SK-N-SH treated with all-trans-retinoic acid at 6 μM for 48 hours (cell line): ENCODE measurements around the gene POC1A.

ENCODE experiments used
- ATAC-seq: fragments of 200-7000 bp; cut with Tn5 transposase; 3 replicates; pipeline ENCODE4 v1.9.1; 2020; ENCODE audit warnings: mild to moderate bottlenecking, moderate library complexity
- ARNTL ChIP-seq: fragments of 450-650 bp; formaldehyde crosslinking; IDR thresholded peaks from 2 replicates; pipeline ENCODE4 v1.5.0; 2020; ENCODE audit warnings: low read depth, mild to moderate bottlenecking, moderate library complexity, borderline replicate concordance
- BACH2 ChIP-seq: fragments of 250-450 bp; sonication (Bioruptor Pico); IDR thresholded peaks from 2 replicates; pipeline ENCODE4 v1.9.0; 2021; ENCODE audit warnings: mild to moderate bottlenecking, borderline replicate concordance
- CSDC2 ChIP-seq: fragments of 250-450 bp; sonication (Bioruptor Pico); IDR thresholded peaks from 2 replicates; pipeline ENCODE4 v1.5.0; 2020; ENCODE audit warnings: mild to moderate bottlenecking, moderate library complexity
- ESRRG ChIP-seq: fragments of 250-450 bp; sonication (Bioruptor Pico); IDR thresholded peaks from 2 replicates; pipeline ENCODE4 v1.6.1; 2021; ENCODE audit warnings: mild to moderate bottlenecking
- GLIS3 ChIP-seq: fragments of 250-450 bp; sonication (Bioruptor Pico); IDR thresholded peaks from 2 replicates; pipeline ENCODE4 v1.5.0; 2020; ENCODE audit warnings: mild to moderate bottlenecking, moderate library complexity
- ISL1 ChIP-seq: fragments of 250-450 bp; sonication (Bioruptor Pico); IDR thresholded peaks from 2 replicates; pipeline ENCODE4 v2.1.2; 2022; ENCODE audit warnings: mild to moderate bottlenecking, moderate library complexity
- OSR1 ChIP-seq: fragments of 250-450 bp; sonication (Bioruptor Pico); IDR thresholded peaks from 2 replicates; pipeline ENCODE4 v1.8.0; 2022; ENCODE audit warnings: moderate library complexity, mild to moderate bottlenecking, inconsistent platforms
- PATZ1 ChIP-seq: fragments of 250-450 bp; sonication (Bioruptor Pico); IDR thresholded peaks from 2 replicates; pipeline ENCODE4 v1.8.0; 2020; ENCODE audit warnings: mild to moderate bottlenecking, moderate library complexity, borderline replicate concordance
- PPARA ChIP-seq: fragments of 250-450 bp; sonication (Bioruptor Pico); IDR thresholded peaks from 2 replicates; pipeline ENCODE4 v1.5.0; 2020; ENCODE audit warnings: mild to moderate bottlenecking, borderline replicate concordance
- RARB ChIP-seq: fragments of 250-450 bp; sonication (Bioruptor Pico); IDR thresholded peaks from 2 replicates; pipeline ENCODE4 v1.8.0; 2021; ENCODE audit warnings: mild to moderate bottlenecking, moderate library complexity
- SNAI2 ChIP-seq: fragments of 250-450 bp; sonication (Bioruptor Pico); IDR thresholded peaks from 2 replicates; pipeline ENCODE4 v1.5.0; 2020; ENCODE audit warnings: mild to moderate bottlenecking, moderate library complexity
- TCF4 ChIP-seq: fragments of 250-450 bp; sonication (Bioruptor Pico); IDR thresholded peaks from 2 replicates; pipeline ENCODE4 v1.8.0; 2021; ENCODE audit warnings: mild to moderate bottlenecking, moderate library complexity, borderline replicate concordance
- TOX ChIP-seq: fragments of 250-450 bp; sonication (Bioruptor Pico); IDR thresholded peaks from 2 replicates; pipeline ENCODE4 v1.8.0; 2021; ENCODE audit warnings: mild to moderate bottlenecking, moderate library complexity, borderline replicate concordance
- TSHZ2 ChIP-seq: fragments of 250-450 bp; sonication (Bioruptor Pico); IDR thresholded peaks from 2 replicates; pipeline ENCODE4 v1.5.0; 2020; ENCODE audit warnings: mild to moderate bottlenecking, moderate library complexity
- ZC3H10 ChIP-seq: fragments of 250-450 bp; sonication (Bioruptor Pico); IDR thresholded peaks from 2 replicates; pipeline ENCODE4 v1.5.1; 2021; ENCODE audit warnings: mild to moderate bottlenecking, moderate library complexity
- ZFP3 ChIP-seq: fragments of 250-450 bp; sonication (Bioruptor Pico); IDR thresholded peaks from 2 replicates; pipeline ENCODE4 v1.5.0; 2020; ENCODE audit warnings: mild to moderate bottlenecking, moderate library complexity
- ZFP30 ChIP-seq: fragments of 450-650 bp; formaldehyde crosslinking; IDR thresholded peaks from 2 replicates; pipeline ENCODE4 v1.5.0; 2022; ENCODE audit warnings: mild to moderate bottlenecking, moderate library complexity
- ZNF565 ChIP-seq: fragments of 450-650 bp; formaldehyde crosslinking; conservative IDR thresholded peaks from 2 replicates; pipeline ENCODE4 v1.5.0; 2020; ENCODE audit warnings: low read depth, mild to moderate bottlenecking, moderate library complexity
- ZNF70 ChIP-seq: fragments of 450-650 bp; formaldehyde crosslinking; IDR thresholded peaks from 2 replicates; pipeline ENCODE4 v1.5.0; 2020; ENCODE audit warnings: mild to moderate bottlenecking, moderate library complexity
- ZNF8 ChIP-seq: fragments of 450-650 bp; formaldehyde crosslinking; IDR thresholded peaks from 2 replicates; pipeline ENCODE4 v1.5.0; 2020; ENCODE audit warnings: mild to moderate bottlenecking, moderate library complexity
- TF ChIP-seq, protein P1 (sequence below): fragments of 250-450 bp; sonication (Bioruptor Pico); IDR thresholded peaks from 2 replicates; pipeline ENCODE4 v1.8.0; 2021; ENCODE audit warnings: low read depth, mild to moderate bottlenecking, moderate library complexity, borderline replicate concordance
- TF ChIP-seq, protein P2 (sequence below): fragments of 250-450 bp; sonication (Bioruptor Pico); IDR thresholded peaks from 2 replicates; pipeline ENCODE4 v1.5.1; 2020; ENCODE audit warnings: low read depth, mild to moderate bottlenecking, moderate library complexity

Gene POC1A

GRCh38 chr3:52188556-52188955 is 34.3 kb upstream of the POC1A start:
- ATAC-seq, result no peak
- TF ChIP-seq RARB (no peak), ZNF8 (CRISPR knock-in tag) (no peak)

DNA sequence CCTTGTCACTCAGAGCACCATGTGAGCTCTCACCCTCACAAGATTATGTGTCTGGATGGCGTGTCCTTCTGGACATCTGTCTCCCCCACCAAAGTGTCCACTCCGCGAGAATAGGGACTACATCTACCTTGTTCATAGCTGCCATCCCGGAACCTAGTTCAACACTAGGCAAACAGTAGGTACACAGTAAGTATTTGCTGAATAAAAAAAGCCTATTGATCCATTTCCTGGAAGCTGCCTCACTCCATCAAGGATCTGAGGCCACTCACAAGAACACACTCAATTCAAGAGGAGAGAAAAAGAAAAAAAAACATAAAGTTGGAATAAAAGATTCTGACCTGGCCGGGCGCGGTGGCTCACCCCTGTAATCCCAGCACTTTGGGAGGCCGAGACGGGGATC is 32.5 kb upstream of the POC1A start:
- TF ChIP-seq OSR1 (CRISPR knock-in tag), result no peak
- no peak for TF ChIP-seq ZNF8 (CRISPR knock-in tag)
- TF ChIP-seq BACH2 (CRISPR knock-in tag), result no peak
- no peak for TF ChIP-seq TSHZ2 (CRISPR knock-in tag)
- TF ChIP-seq PATZ1, result no peak
- TF ChIP-seq, protein P1, sequence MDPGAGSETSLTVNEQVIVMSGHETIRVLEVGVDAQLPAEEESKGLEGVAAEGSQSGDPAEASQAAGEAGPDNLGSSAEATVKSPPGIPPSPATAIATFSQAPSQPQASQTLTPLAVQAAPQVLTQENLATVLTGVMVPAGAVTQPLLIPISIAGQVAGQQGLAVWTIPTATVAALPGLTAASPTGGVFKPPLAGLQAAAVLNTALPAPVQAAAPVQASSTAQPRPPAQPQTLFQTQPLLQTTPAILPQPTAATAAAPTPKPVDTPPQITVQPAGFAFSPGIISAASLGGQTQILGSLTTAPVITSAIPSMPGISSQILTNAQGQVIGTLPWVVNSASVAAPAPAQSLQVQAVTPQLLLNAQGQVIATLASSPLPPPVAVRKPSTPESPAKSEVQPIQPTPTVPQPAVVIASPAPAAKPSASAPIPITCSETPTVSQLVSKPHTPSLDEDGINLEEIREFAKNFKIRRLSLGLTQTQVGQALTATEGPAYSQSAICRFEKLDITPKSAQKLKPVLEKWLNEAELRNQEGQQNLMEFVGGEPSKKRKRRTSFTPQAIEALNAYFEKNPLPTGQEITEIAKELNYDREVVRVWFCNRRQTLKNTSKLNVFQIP, result no peak
- no peak for TF ChIP-seq ZFP30
- no peak for TF ChIP-seq ZNF565 (CRISPR knock-in tag)
- TF ChIP-seq ZFP3 (CRISPR knock-in tag), result no peak
- TF ChIP-seq ZC3H10 (CRISPR knock-in tag), result no peak
- no peak for TF ChIP-seq TCF4 (CRISPR knock-in tag)
- no peak for TF ChIP-seq ARNTL (CRISPR knock-in tag)
- TF ChIP-seq, protein P2, sequence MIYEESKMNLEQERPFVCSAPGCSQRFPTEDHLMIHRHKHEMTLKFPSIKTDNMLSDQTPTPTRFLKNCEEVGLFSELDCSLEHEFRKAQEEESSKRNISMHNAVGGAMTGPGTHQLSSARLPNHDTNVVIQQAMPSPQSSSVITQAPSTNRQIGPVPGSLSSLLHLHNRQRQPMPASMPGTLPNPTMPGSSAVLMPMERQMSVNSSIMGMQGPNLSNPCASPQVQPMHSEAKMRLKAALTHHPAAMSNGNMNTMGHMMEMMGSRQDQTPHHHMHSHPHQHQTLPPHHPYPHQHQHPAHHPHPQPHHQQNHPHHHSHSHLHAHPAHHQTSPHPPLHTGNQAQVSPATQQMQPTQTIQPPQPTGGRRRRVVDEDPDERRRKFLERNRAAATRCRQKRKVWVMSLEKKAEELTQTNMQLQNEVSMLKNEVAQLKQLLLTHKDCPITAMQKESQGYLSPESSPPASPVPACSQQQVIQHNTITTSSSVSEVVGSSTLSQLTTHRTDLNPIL (CRISPR knock-in tag), result no peak
- no peak for TF ChIP-seq RARB
- no peak for TF ChIP-seq SNAI2 (CRISPR knock-in tag)
- TF ChIP-seq ISL1 (CRISPR knock-in tag), result no peak
- ATAC-seq, result no peak

DNA sequence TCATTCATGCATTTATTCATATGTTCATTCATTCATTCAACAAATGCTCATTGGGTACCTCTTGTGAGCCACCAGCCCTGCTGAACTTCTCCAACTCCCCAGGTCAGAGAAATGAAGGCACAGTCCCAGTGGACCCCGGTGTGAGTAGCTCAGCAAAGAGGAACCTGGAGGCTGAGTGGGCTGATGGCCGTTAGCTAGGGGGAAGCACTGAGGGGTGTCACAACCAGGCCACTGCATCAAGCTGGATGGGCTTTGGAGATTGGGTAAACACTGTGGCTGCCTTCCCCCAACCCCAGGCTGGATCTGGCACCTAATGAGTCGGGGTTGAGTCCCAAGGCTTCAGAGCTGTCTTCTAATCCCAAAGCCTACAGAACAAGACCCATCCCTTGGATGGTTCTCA is 31.6 kb upstream of the POC1A start:
- ATAC-seq, result no peak
- no peak for TF ChIP-seq ZFP30
- TF ChIP-seq ZNF70 (CRISPR knock-in tag), result no peak
- TF ChIP-seq, protein P2 (CRISPR knock-in tag), result no peak

- no peak for ATAC-seq
- TF ChIP-seq RARB (no peak), OSR1 (CRISPR knock-in tag) (no peak), ZC3H10 (CRISPR knock-in tag) (no peak), BACH2 (CRISPR knock-in tag) (no peak), CSDC2 (CRISPR knock-in tag) (no peak), PPARA (no peak), TOX (no peak), ZNF8 (CRISPR knock-in tag) (no peak), GLIS3 (no peak), ARNTL (CRISPR knock-in tag) (no peak), ESRRG (CRISPR knock-in tag) (no peak), PATZ1 (no peak), ZNF70 (CRISPR knock-in tag) (no peak), SNAI2 (CRISPR knock-in tag) (no peak), TCF4 (CRISPR knock-in tag) (no peak), ZNF565 (CRISPR knock-in tag) (no peak)
- TF ChIP-seq, protein P2 (CRISPR knock-in tag), result no peak
Observed at GRCh38 chr3:52185311-52185710, 31.1 kb upstream of the POC1A start.
